Measurements from ENCODE around the gene LEMD3. TPM values are rescaled to one million over a fixed set of nuclear protein-coding genes. Genes with fewer than 3 reads are reported as not detected.

LEMD3 gene
- total RNA-seq, 1 experiment from 2014 or later = 57.8 TPM

DNA sequence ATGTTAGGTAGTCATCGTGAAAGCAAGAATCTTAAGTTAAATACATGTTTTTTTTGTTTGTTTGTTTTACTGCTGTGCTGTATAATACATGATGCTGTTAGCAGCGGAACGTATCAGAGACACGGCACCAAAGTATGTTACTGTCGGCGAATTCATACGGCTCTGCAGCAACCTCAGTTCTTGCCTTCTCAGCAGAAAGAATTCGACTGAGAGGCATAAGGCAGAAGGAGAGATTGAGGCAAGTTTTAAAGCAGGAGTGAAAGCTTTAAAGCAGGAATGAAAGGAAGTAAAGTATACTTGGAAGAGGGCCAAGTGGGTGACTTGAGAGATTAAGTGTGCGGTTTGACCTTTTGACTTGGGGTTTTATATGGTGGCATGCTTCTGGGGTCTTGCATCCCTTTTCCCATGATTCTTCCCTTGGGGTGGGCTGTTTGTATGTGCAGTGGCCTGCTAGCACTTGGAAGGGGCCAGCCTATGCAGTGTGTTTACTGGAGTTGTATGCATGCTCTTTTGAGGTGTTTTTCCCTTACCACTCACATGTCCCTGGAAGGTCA, 23.7 kb downstream of the LEMD3 start:
- Histone ChIP-seq H3K9me3 (ENCODE audit: low read length) (no peaks in the 10 kb centered on the region), H3K27me3 (ENCODE audit: low read length) (no peaks in the 10 kb centered on the region), H3K27ac (ENCODE audit: low read length) (no peak overlapping the region), H3K79me2 (ENCODE audit: low read length) (peaks cover 67% of the 10 kb centered on the region), H3K9ac (ENCODE audit: low read length) (no peak overlapping the region), H3K4me1 (ENCODE audit: insufficient read depth, low read length) (no peaks in the 10 kb centered on the region), H2AFZ (ENCODE audit: low read length) (no peak overlapping the region), H3K4me2 (ENCODE audit: low read length) (no peak overlapping the region), H3K36me3 (ENCODE audit: low read depth, low read length) (no peaks in the 10 kb centered on the region; the same call in 1 of the 2 replicates), H3K9me2 (replicated peaks; ENCODE audit: low read length) (no peaks in the 10 kb centered on the region), H4K20me1 (ENCODE audit: low read length) (peaks cover 10% of the 10 kb centered on the region; the same call in 1 of the 2 replicates), H3F3A (ENCODE audit: low read length, unreplicated experiment) (no peaks in the 10 kb centered on the region), H3K4me3 (ENCODE audit: low read length) (no peak overlapping the region)
- DNase-seq (no peak), ATAC-seq (no peak)
- BruUV-seq (replicated peaks) = no TSS peak
- CTCF ChIA-PET = interaction anchor here (0.5 kb wide), 1 partner anchor 15 kb away, joined by 3 read pairs; no protein-coding TSS in a partner anchor
- POLR2A ChIA-PET (ENCODE audit: unreplicated experiment) = no interaction called here
- TF ChIP-seq EZH2phosphoT487 (IDR thresholded peaks at IDR 0.05; ENCODE audit: borderline replicate concordance, low read length) (no peak), EZH2 (IDR thresholded peaks at IDR 0.05; ENCODE audit: low read length, unreplicated experiment) (no peak)
- TF ChIP-seq, protein P1, sequence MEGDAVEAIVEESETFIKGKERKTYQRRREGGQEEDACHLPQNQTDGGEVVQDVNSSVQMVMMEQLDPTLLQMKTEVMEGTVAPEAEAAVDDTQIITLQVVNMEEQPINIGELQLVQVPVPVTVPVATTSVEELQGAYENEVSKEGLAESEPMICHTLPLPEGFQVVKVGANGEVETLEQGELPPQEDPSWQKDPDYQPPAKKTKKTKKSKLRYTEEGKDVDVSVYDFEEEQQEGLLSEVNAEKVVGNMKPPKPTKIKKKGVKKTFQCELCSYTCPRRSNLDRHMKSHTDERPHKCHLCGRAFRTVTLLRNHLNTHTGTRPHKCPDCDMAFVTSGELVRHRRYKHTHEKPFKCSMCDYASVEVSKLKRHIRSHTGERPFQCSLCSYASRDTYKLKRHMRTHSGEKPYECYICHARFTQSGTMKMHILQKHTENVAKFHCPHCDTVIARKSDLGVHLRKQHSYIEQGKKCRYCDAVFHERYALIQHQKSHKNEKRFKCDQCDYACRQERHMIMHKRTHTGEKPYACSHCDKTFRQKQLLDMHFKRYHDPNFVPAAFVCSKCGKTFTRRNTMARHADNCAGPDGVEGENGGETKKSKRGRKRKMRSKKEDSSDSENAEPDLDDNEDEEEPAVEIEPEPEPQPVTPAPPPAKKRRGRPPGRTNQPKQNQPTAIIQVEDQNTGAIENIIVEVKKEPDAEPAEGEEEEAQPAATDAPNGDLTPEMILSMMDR (conservative IDR thresholded peaks at IDR 0.05; ENCODE audit: low read depth, low read length) = no peak
- intact Hi-C loops (cut with micrococcal nuclease) = no loop called here

DNA sequence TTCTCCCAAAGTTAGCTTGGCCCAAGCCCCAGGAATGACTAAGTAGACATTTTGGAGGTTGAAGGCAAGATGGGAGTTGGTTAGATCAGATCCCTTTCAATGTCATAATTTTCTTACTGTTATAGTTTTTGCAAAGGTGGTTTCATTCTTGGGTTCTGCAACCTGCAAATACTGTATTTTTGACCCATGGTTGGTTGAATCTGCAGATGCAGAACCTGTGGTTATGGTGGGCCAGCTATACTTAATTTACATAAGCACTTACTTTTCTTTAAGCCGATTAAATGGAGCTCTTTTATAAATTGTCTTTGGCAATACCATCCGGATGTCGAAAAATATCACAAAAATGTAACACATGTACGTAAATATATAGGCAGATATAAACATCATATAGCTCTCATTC, 25.6 kb downstream of the LEMD3 start:
- no peak for TF ChIP-seq EZH2phosphoT487 (IDR thresholded peaks at IDR 0.05; ENCODE audit: borderline replicate concordance, low read length)
- Histone ChIP-seq H3K9me2 (replicated peaks; ENCODE audit: low read length) (no peaks in the 10 kb centered on the region), H3K79me2 (ENCODE audit: low read length) (peaks cover 55% of the 10 kb centered on the region), H3K9ac (ENCODE audit: low read length) (no peak overlapping the region), H3F3A (ENCODE audit: low read length, unreplicated experiment) (no peaks in the 10 kb centered on the region), H3K36me3 (ENCODE audit: low read depth, low read length) (no peaks in the 10 kb centered on the region; the same call in 1 of the 2 replicates), H3K4me2 (ENCODE audit: low read length) (no peak overlapping the region), H3K4me1 (ENCODE audit: insufficient read depth, low read length) (no peaks in the 10 kb centered on the region), H3K27me3 (ENCODE audit: low read length) (no peaks in the 10 kb centered on the region), H3K9me3 (ENCODE audit: low read length) (no peaks in the 10 kb centered on the region), H2AFZ (ENCODE audit: low read length) (no peak overlapping the region), H3K27ac (ENCODE audit: low read length) (no peak overlapping the region), H3K4me3 (ENCODE audit: low read length) (no peak overlapping the region), H4K20me1 (ENCODE audit: low read length) (peaks cover 10% of the 10 kb centered on the region; the same call in 1 of the 2 replicates)
- DNase-seq (no peak), ATAC-seq (no peak)
- intact Hi-C loops (cut with micrococcal nuclease) = no loop called here
- BruUV-seq (replicated peaks) = no TSS peak
- ChIA-PET CTCF (no interaction called here), POLR2A (ENCODE audit: unreplicated experiment) (no interaction called here)

DNA sequence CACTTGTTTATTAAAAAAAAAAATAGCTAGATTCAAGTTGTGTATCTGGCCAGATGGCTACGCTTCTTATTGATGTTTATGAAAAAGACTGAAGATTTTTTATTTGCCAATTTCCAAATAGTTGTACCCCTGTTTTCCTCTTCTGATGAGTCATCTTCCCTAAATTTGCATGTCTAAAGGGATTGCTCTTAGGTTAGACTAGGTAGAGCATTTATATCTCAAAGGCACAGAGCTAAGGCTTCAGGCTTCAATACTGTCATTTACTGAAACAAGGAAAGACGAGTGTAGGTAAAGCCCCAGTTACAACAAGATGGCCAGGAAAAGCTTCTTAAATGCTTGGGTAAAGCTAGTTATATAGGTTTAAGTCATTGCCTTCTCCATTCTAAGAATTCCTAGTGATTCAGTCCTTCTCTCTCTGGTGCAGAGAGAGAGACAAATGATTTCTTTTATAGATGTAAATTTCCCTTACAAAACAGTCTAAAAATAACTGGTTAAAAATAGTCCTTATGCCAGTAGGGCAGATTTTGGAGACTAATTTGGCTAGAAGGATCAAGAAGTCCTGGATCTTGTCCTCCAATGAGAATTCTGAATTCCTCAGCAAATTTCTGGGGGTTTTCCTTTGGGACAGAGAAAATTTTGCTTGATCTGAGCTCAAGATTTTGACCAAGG, 26.1 kb downstream of the LEMD3 start:
- POLR2A ChIA-PET (ENCODE audit: unreplicated experiment) = interaction anchor here (0.5 kb wide), 1 partner anchor 301 kb away, joined by 4 read pairs; no protein-coding TSS in a partner anchor
- no TSS peak for BruUV-seq (replicated peaks)
- no peak overlapping the region for H3K9ac ChIP-seq (ENCODE audit: low read length)
- no peaks in the 10 kb centered on the region for H3K27me3 ChIP-seq (ENCODE audit: low read length)
- no peak for TF ChIP-seq EZH2phosphoT487 (IDR thresholded peaks at IDR 0.05; ENCODE audit: borderline replicate concordance, low read length)
- TF ChIP-seq EZH2 (IDR thresholded peaks at IDR 0.05; ENCODE audit: low read length, unreplicated experiment) = no peak
- TF ChIP-seq, protein P1 (conservative IDR thresholded peaks at IDR 0.05; ENCODE audit: low read depth, low read length) = no peak
- no peaks in the 10 kb centered on the region for H3K9me3 ChIP-seq (ENCODE audit: low read length)
- H3K4me2 ChIP-seq (ENCODE audit: low read length) = no peak overlapping the region
- DNase-seq = no peak
- no peaks in the 10 kb centered on the region for H3K9me2 ChIP-seq (replicated peaks; ENCODE audit: low read length)
- H3K4me1 ChIP-seq (ENCODE audit: insufficient read depth, low read length) = no peaks in the 10 kb centered on the region
- CTCF ChIA-PET = no interaction called here
- no peak overlapping the region for H3K4me3 ChIP-seq (ENCODE audit: low read length)
- no peak for ATAC-seq
- H3K79me2 ChIP-seq (ENCODE audit: low read length) = peaks cover 55% of the 10 kb centered on the region
- H3F3A ChIP-seq (ENCODE audit: low read length, unreplicated experiment) = no peaks in the 10 kb centered on the region
- H2AFZ ChIP-seq (ENCODE audit: low read length) = no peak overlapping the region
- H3K27ac ChIP-seq (ENCODE audit: low read length) = no peak overlapping the region
- intact Hi-C loops (cut with micrococcal nuclease) = no loop called here
- peaks cover 10% of the 10 kb centered on the region; the same call in 1 of the 2 replicates for H4K20me1 ChIP-seq (ENCODE audit: low read length)
- no peaks in the 10 kb centered on the region; the same call in 1 of the 2 replicates for H3K36me3 ChIP-seq (ENCODE audit: low read depth, low read length)
